Suprapubic skin (tissue), 4 donors: Measurements from ENCODE around the gene CFAP100.

Source experiments
- CTCF ChIP-seq, 2 donors: fragments of 200-600 bp in 1 of 2; fragments of 450-650 bp in 1 of 2; sonication (generic) in 1 of 2; IDR thresholded peaks; one replicate each; pipeline ENCODE4 v1.5.1; 2016 to 2019; ENCODE audit warnings: antibody characterized with exemption in 2 of 2, mild to moderate bottlenecking in 1 of 2, moderate library complexity in 1 of 2
- POLR2A ChIP-seq, 2 donors: fragments of 450-650 bp; IDR thresholded peaks; one replicate each; pipeline ENCODE4 v1.6.1; 2017; ENCODE audit warnings: antibody characterized with exemption in 2 of 2, mild to moderate bottlenecking in 2 of 2, moderate library complexity in 2 of 2
- POLR2AphosphoS5 ChIP-seq, 3 donors: sonication (generic); formaldehyde crosslinking; IDR thresholded peaks; one replicate each; pipeline ENCODE4 v1.6.1; 2017; ENCODE audit warnings: antibody characterized with exemption in 3 of 3

DNA sequence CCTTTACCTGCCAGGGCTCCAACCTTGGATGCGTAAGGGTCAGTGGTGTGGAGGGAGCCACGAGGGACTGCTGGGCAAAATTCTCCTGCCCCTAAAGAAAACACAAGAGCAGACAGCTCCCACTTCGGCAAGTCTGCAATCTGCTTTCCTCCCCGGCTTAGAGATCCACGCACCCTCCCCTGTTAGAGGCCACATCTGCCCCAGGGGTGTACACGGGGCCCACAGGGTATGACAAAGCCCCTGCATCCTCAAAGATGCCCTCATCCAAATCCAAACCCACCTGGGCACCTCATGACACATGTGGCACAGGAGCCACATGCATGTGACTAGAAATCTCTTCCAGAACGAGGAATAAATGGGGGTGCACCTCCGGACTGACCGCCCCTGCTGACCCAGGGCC is 55.5 kb downstream of the CFAP100 start:
- TF ChIP-seq POLR2A (IDR thresholded peaks at IDR 0.05): no peak
- no peak for TF ChIP-seq CTCF (IDR thresholded peaks at IDR 0.05)
- no peak for TF ChIP-seq POLR2AphosphoS5 (IDR thresholded peaks at IDR 0.05)
